Measurements from ENCODE around the gene SLC45A1. TPM values are rescaled to one million over a fixed set of nuclear protein-coding genes. Genes with fewer than 3 reads are reported as not detected.

The SLC45A1 gene
- total and polyA plus RNA-seq, 9 of the 15 experiments (the other 6 are each of a cell fraction or from before 2014, with no cell fraction given) = not detected

DNA sequence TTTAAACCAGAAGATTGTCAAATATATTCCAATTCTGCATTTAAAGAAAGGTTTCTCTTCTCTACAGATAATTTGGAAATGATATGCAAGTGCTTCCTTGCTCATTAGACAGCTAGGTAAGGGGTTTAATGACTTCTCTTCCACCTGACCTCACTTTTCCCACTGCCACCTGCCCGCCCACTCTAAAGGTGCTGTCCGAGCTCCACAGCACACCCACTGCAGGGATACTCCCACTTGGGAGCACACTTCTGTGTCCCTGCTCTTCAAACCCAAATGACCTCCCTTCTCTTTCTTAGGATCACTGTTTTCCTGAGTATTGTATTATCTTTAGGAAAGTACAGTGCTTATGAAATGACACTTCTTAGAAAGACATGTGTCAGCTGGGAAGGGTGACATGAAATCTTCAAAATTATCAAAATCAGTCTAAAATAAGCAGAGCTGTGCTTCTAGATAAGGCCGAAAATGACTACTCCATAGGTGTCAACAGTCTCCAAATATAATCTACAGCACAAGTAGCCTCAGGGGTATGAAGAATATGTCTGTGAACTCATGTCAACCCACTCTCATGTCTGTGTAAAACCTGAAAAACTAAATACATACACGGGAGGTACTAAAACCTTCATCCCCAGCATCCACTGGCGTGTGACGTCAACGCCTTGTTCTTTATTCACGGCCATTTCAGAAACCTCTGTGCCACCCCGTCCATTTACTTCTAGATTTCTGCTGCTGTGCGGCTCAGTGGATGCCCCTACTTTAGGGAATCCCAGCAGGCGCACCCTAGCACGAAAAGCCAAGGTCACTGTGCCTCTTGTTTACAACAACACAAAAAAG is 71.0 kb downstream of the SLC45A1 start (continued):
- TF ChIP-seq, protein P1, sequence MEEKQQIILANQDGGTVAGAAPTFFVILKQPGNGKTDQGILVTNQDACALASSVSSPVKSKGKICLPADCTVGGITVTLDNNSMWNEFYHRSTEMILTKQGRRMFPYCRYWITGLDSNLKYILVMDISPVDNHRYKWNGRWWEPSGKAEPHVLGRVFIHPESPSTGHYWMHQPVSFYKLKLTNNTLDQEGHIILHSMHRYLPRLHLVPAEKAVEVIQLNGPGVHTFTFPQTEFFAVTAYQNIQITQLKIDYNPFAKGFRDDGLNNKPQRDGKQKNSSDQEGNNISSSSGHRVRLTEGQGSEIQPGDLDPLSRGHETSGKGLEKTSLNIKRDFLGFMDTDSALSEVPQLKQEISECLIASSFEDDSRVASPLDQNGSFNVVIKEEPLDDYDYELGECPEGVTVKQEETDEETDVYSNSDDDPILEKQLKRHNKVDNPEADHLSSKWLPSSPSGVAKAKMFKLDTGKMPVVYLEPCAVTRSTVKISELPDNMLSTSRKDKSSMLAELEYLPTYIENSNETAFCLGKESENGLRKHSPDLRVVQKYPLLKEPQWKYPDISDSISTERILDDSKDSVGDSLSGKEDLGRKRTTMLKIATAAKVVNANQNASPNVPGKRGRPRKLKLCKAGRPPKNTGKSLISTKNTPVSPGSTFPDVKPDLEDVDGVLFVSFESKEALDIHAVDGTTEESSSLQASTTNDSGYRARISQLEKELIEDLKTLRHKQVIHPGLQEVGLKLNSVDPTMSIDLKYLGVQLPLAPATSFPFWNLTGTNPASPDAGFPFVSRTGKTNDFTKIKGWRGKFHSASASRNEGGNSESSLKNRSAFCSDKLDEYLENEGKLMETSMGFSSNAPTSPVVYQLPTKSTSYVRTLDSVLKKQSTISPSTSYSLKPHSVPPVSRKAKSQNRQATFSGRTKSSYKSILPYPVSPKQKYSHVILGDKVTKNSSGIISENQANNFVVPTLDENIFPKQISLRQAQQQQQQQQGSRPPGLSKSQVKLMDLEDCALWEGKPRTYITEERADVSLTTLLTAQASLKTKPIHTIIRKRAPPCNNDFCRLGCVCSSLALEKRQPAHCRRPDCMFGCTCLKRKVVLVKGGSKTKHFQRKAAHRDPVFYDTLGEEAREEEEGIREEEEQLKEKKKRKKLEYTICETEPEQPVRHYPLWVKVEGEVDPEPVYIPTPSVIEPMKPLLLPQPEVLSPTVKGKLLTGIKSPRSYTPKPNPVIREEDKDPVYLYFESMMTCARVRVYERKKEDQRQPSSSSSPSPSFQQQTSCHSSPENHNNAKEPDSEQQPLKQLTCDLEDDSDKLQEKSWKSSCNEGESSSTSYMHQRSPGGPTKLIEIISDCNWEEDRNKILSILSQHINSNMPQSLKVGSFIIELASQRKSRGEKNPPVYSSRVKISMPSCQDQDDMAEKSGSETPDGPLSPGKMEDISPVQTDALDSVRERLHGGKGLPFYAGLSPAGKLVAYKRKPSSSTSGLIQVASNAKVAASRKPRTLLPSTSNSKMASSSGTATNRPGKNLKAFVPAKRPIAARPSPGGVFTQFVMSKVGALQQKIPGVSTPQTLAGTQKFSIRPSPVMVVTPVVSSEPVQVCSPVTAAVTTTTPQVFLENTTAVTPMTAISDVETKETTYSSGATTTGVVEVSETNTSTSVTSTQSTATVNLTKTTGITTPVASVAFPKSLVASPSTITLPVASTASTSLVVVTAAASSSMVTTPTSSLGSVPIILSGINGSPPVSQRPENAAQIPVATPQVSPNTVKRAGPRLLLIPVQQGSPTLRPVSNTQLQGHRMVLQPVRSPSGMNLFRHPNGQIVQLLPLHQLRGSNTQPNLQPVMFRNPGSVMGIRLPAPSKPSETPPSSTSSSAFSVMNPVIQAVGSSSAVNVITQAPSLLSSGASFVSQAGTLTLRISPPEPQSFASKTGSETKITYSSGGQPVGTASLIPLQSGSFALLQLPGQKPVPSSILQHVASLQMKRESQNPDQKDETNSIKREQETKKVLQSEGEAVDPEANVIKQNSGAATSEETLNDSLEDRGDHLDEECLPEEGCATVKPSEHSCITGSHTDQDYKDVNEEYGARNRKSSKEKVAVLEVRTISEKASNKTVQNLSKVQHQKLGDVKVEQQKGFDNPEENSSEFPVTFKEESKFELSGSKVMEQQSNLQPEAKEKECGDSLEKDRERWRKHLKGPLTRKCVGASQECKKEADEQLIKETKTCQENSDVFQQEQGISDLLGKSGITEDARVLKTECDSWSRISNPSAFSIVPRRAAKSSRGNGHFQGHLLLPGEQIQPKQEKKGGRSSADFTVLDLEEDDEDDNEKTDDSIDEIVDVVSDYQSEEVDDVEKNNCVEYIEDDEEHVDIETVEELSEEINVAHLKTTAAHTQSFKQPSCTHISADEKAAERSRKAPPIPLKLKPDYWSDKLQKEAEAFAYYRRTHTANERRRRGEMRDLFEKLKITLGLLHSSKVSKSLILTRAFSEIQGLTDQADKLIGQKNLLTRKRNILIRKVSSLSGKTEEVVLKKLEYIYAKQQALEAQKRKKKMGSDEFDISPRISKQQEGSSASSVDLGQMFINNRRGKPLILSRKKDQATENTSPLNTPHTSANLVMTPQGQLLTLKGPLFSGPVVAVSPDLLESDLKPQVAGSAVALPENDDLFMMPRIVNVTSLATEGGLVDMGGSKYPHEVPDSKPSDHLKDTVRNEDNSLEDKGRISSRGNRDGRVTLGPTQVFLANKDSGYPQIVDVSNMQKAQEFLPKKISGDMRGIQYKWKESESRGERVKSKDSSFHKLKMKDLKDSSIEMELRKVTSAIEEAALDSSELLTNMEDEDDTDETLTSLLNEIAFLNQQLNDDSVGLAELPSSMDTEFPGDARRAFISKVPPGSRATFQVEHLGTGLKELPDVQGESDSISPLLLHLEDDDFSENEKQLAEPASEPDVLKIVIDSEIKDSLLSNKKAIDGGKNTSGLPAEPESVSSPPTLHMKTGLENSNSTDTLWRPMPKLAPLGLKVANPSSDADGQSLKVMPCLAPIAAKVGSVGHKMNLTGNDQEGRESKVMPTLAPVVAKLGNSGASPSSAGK (IDR thresholded peaks at IDR 0.05) = peak; percentile 20; the same call in 1 of the 2 replicates
- no peak for TF ChIP-seq HNRNPK (IDR thresholded peaks at IDR 0.05; ENCODE audit: low read depth, low read length, poor library complexity, severe bottlenecking)

Measured in K562 (cell line).